IPS-15b (cell line): Measurements from ENCODE around the gene C7orf25.

Experiments used
- H3K27me3 ChIP-seq: one replicate; pipeline ENCODE4 v1.6.1; 2013; ENCODE audit warnings: low read length; ENCODE audit not compliant: control insufficient read depth, insufficient read depth
- H3K36me3 ChIP-seq: one replicate; pipeline ENCODE4 v1.6.1; 2013; ENCODE audit warnings: low read length; ENCODE audit not compliant: control insufficient read depth, insufficient read depth
- H3K4me1 ChIP-seq: one replicate; pipeline ENCODE4 v1.6.1; 2013; ENCODE audit warnings: mild to moderate bottlenecking, low read length; ENCODE audit not compliant: control insufficient read depth, insufficient read depth
- H3K4me3 ChIP-seq: one replicate; pipeline ENCODE4 v1.5.1; 2013; ENCODE audit warnings: low read depth, low read length
- H3K9ac ChIP-seq: one replicate; pipeline ENCODE4 v1.6.1; 2013; ENCODE audit warnings: low read depth, mild to moderate bottlenecking, low read length
- H3K9me3 ChIP-seq: one replicate; pipeline ENCODE4 v1.6.1; 2013; ENCODE audit warnings: mild to moderate bottlenecking, low read length; ENCODE audit not compliant: control insufficient read depth, insufficient read depth

C7orf25 gene

GRCh38 chr7:42911454-42912447 lies at the start of gene C7orf25:
C7orf25 (minus strand) TSS chr7:42912070; CDS start chr7:42910900, 1,170 bp downstream.
- Histone ChIP-seq H3K27me3 (no peaks in the 10 kb centered on the region), H3K4me3 (peak within 1 kb of the TSS; percentile 80), H3K4me1 (peaks cover 16% of the 10 kb centered on the region), H3K9me3 (no peaks in the 10 kb centered on the region), H3K36me3 (no peaks in the 10 kb centered on the region), H3K9ac (peak within 1 kb of the TSS; percentile 82)

GRCh38 chr7:42961170-42961569 lies 49.3 kb upstream of the C7orf25 start:
- H3K36me3 ChIP-seq: peaks cover 2% of the 10 kb centered on the region
- H3K9me3 ChIP-seq: no peaks in the 10 kb centered on the region
- no peak overlapping the region for H3K4me3 ChIP-seq
- H3K9ac ChIP-seq: no peak overlapping the region
- H3K4me1 ChIP-seq: peaks cover 14% of the 10 kb centered on the region
- no peaks in the 10 kb centered on the region for H3K27me3 ChIP-seq

- Histone ChIP-seq H3K36me3 (peaks cover 2% of the 10 kb centered on the region), H3K4me3 (no peak overlapping the region), H3K4me1 (peaks cover 14% of the 10 kb centered on the region), H3K27me3 (no peaks in the 10 kb centered on the region), H3K9me3 (no peaks in the 10 kb centered on the region), H3K9ac (no peak overlapping the region)
These were observed 48.9 kb upstream of the C7orf25 start for GRCh38 chr7:42960762-42961161.

GRCh38 chr7:42959549-42959948 lies 47.7 kb upstream of the C7orf25 start:
- Histone ChIP-seq H3K27me3 (no peaks in the 10 kb centered on the region), H3K9me3 (no peaks in the 10 kb centered on the region), H3K4me3 (no peak overlapping the region), H3K9ac (no peak overlapping the region), H3K4me1 (peaks cover 7% of the 10 kb centered on the region), H3K36me3 (peaks cover 2% of the 10 kb centered on the region)

GRCh38 chr7:42956062-42956461 lies 44.2 kb upstream of the C7orf25 start:
- Histone ChIP-seq H3K9me3 (no peaks in the 10 kb centered on the region), H3K4me1 (no peaks in the 10 kb centered on the region), H3K4me3 (no peak overlapping the region), H3K27me3 (no peaks in the 10 kb centered on the region), H3K9ac (no peak overlapping the region), H3K36me3 (peaks cover 1% of the 10 kb centered on the region)

- Histone ChIP-seq H3K9me3 (no peaks in the 10 kb centered on the region), H3K27me3 (no peaks in the 10 kb centered on the region), H3K9ac (no peak overlapping the region), H3K4me1 (no peaks in the 10 kb centered on the region), H3K4me3 (no peak overlapping the region), H3K36me3 (no peaks in the 10 kb centered on the region)
These were observed 42.1 kb upstream of the C7orf25 start for GRCh38 chr7:42953994-42954393.

GRCh38 chr7:42952328-42952727 lies 40.5 kb upstream of the C7orf25 start:
- Histone ChIP-seq H3K9me3 (no peaks in the 10 kb centered on the region), H3K27me3 (no peaks in the 10 kb centered on the region), H3K9ac (no peak overlapping the region), H3K4me3 (no peak overlapping the region), H3K4me1 (no peaks in the 10 kb centered on the region), H3K36me3 (no peaks in the 10 kb centered on the region)

GRCh38 chr7:42950417-42950816 lies 38.5 kb upstream of the C7orf25 start:
- Histone ChIP-seq H3K27me3 (no peaks in the 10 kb centered on the region), H3K36me3 (no peaks in the 10 kb centered on the region), H3K4me3 (no peak overlapping the region), H3K9me3 (no peaks in the 10 kb centered on the region), H3K4me1 (no peaks in the 10 kb centered on the region), H3K9ac (no peak overlapping the region)

GRCh38 chr7:42947521-42947920 lies 35.7 kb upstream of the C7orf25 start:
- Histone ChIP-seq H3K36me3 (no peaks in the 10 kb centered on the region), H3K4me1 (no peaks in the 10 kb centered on the region), H3K9me3 (no peaks in the 10 kb centered on the region), H3K27me3 (no peaks in the 10 kb centered on the region), H3K9ac (no peak overlapping the region), H3K4me3 (no peak overlapping the region)

- Histone ChIP-seq H3K36me3 (no peaks in the 10 kb centered on the region), H3K9me3 (no peaks in the 10 kb centered on the region), H3K27me3 (no peaks in the 10 kb centered on the region), H3K4me1 (no peaks in the 10 kb centered on the region), H3K4me3 (no peak overlapping the region), H3K9ac (no peak overlapping the region)
These were observed 34.7 kb upstream of the C7orf25 start for GRCh38 chr7:42946627-42946950.

GRCh38 chr7:42945821-42946626 lies 34.2 kb upstream of the C7orf25 start:
- H3K9ac ChIP-seq: no peak overlapping the region

More at GRCh38 chr7:42945821-42946626, 34.2 kb upstream of the C7orf25 start:
- Histone ChIP-seq H3K9me3 (no peaks in the 10 kb centered on the region), H3K4me3 (no peak overlapping the region), H3K27me3 (no peaks in the 10 kb centered on the region), H3K4me1 (no peaks in the 10 kb centered on the region), H3K36me3 (no peaks in the 10 kb centered on the region)
